Left hindlimb (tissue), 1 donor: ENCODE measurements around the gene LRMDA.

Experiments
- DNase-seq: peaks from one replicate; pipeline ENCODE4 v3.0.0-alpha.2; 2018

Gene LRMDA

DNA sequence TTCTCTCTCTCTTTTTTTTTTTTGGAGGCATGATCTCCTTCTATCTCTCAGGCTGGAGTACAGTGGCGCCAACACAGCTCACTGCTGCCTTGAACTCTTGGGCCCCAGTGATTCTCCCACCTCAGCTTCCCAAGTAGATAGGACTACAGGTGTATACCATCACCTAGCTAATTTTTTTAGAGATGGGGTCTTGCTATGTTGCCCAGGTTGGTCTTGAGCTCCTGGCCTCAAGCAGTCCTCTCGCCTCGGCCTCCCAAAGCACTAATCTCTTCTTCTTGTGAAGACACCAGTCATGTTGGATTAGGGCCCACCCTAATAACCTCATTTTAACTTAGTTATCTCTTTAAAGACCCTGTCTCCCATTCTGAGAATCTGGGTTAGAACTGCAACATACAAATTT, 45.6 kb downstream of the LRMDA start:
- no peak for DNase-seq

GRCh38 chr10:75477680-75478079, 46.3 kb downstream of the LRMDA start:
- no peak for DNase-seq

- no peak for DNase-seq
Observed at GRCh38 chr10:75480374-75480773, 49.0 kb downstream of the LRMDA start.

DNA sequence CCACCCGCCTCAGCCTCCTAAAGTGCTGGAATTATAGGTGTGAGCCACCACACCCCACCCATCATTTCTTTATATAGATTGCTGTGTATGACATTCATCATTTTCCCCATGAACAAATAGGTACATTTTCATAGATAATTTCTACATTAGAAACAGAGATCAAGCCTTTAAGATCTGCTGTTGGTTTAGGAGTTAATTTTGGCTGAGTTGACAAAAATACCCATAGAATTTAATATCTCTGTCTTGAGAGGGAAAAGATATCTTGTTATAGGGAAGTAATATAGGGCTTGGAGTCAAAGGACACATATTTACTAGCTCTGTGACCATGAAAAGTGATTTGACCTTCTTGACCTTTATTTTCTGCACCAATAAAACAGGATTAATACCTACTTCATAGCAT, 51.8 kb downstream of the LRMDA start:
- DNase-seq, result no peak

- DNase-seq, result no peak
Observed at GRCh38 chr10:75484717-75485116, 53.3 kb downstream of the LRMDA start.

- no peak for DNase-seq
Observed at GRCh38 chr10:75486591-75486990, 55.2 kb downstream of the LRMDA start.

- no peak for DNase-seq
Observed at GRCh38 chr10:75487087-75487754, 55.8 kb downstream of the LRMDA start.

GRCh38 chr10:75487755-75488125, 56.3 kb downstream of the LRMDA start:
- no peak for DNase-seq

GRCh38 chr10:75492173-75492925, 60.9 kb downstream of the LRMDA start:
- no peak for DNase-seq

GRCh38 chr10:75493464-75493863, 62.0 kb downstream of the LRMDA start:
- DNase-seq, result no peak

GRCh38 chr10:75495434-75496190, 64.2 kb downstream of the LRMDA start:
- DNase-seq, result no peak

- DNase-seq, result no peak
Observed at GRCh38 chr10:75496191-75496567, 64.8 kb downstream of the LRMDA start.

DNA sequence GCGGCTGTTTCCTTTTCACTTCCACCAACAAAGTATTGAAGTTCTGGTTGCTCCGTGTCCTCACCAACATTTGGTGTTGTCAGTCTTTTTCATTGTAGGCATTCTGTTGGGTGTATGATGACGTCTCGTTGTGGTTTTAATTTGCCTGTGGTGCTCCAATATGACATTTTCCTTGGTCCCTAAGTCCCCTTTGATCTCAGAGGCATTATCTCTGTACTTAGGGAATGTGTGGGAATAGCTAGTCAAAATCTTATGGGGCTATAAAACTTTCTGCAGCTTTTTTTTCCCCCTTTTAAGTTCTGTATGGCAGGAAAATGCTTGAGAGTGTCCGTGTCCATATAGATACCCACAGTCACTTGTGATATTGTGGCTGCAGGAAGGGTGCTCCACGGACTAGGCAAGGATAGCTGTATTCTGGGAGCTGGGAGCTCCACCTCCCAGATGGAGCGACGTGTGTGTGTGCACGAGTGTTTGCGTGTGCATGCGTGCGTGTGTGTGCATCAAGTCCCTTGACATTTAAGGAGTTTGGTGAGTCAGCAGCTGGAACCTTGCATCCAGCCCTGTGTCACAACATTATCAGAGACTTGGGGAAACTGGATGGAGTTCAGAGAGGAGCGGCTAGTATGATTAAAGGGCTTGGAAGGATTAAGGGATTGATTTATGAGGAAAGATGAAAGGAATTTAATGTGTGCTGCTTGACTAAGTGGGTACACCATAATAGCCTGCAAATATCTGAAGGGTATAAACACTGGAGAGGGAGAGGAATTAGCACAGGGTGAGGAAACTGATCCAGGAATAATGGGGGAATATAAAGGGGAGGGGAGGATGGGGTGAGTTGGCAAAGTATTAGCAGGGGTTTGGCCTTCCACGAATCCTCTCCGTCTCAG, 66.8 kb downstream of the LRMDA start:
- DNase-seq, result no peak

- no peak for DNase-seq
Observed at GRCh38 chr10:75498884-75499350, 67.5 kb downstream of the LRMDA start.

- DNase-seq, result no peak
Observed at GRCh38 chr10:75499556-75500160, 68.2 kb downstream of the LRMDA start.

GRCh38 chr10:75502389-75502788, 71.0 kb downstream of the LRMDA start:
- DNase-seq, result no peak

DNA sequence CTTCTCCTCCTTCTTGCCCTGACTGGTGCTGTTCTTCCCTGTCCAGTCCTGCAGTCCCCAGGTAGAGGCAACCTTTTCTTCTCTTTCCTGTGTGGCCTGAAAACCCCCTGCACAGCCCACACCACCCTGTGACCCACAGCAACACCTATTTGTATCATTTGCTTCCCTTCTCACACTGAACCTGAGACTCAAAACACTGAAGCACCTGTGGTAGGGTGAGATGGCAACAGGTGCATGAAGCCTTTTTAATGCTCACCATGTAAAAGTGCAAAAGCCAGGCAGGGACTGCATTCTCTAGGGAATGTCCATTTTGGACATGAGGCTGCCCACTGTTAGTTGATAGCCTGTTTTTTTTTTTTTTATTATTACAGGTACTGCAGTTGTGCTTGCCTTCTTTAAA, 71.4 kb downstream of the LRMDA start:
- no peak for DNase-seq

GRCh38 chr10:75505293-75505692, 73.9 kb downstream of the LRMDA start:
- DNase-seq, result no peak

- DNase-seq, result no peak
Observed at GRCh38 chr10:75505840-75506506, 74.5 kb downstream of the LRMDA start.

- DNase-seq, result no peak
Observed at GRCh38 chr10:75506930-75507329, 75.5 kb downstream of the LRMDA start.

DNA sequence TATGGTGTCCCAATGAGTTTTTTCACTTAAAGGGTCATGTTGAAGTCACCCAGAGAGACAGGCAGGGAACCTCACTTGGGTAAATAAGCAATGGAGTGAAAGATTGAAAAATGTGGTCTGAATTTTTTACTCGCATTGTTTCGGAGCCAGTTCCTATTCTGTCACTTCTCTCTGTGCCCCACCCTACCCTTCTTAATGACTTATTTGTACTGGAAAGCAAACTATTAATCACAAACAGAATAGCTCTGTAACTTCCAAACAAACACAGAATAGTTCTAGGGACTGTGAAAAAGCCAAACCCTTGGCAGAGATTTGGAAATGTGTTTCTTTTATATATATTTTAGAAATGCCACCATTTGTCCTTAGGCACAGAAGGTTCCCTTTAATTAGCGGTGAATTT, 76.0 kb downstream of the LRMDA start:
- no peak for DNase-seq
